H1 (cell line): Measurements from ENCODE around the gene CFD. TPM values are rescaled to one million over a fixed set of nuclear protein-coding genes. Genes with fewer than 3 reads are reported as not detected.

Experiments used
- CTCF ChIA-PET: fragments of 300-600 bp; sonication (Branson Sonifier 250); formaldehyde crosslinking; loops from one replicate; lab custom pipeline; 2021; ENCODE audit not compliant: partially characterized antibody; lab: Charles Lee
- POLR2A ChIA-PET: fragments of 300-600 bp; sonication (Branson Sonifier 250); formaldehyde crosslinking; loops from one replicate; lab custom pipeline; 2021; ENCODE audit warnings: inconsistent platforms; ENCODE audit not compliant: partially characterized antibody; lab: Charles Lee
- DNase-seq, 2 experiments: peaks; one replicate each; pipeline versions ENCODE4 v3.0.0 to v3.0.0-alpha.2; 2010 to 2022; ENCODE audit warnings: low spot score in 2 of 2, low read depth in 1 of 2, mixed read lengths in 1 of 2
- FAIRE-seq: peaks from 2 replicates; lab custom pipeline; 2011; peaks lifted over from hg19 to GRCh38; lab: Jason Lieb, UNC
- H2AFZ ChIP-seq: 2 replicates; pipeline ENCODE4 v1.8.1; 2012; ENCODE audit warnings: low read length, inconsistent platforms
- H2AK5ac ChIP-seq: 2 replicates; pipeline ENCODE4 v1.6.1; 2013; ENCODE audit warnings: low read depth, low read length
- H2BK120ac ChIP-seq: replicated peaks from 2 replicates; pipeline ENCODE3; 2013; ENCODE audit warnings: low read depth, low read length, inconsistent platforms
- H2BK12ac ChIP-seq: 2 replicates; pipeline ENCODE4 v1.6.1; 2013; ENCODE audit warnings: low read depth, low read length
- H2BK15ac ChIP-seq: 2 replicates; pipeline ENCODE4 v1.6.1; 2013; ENCODE audit warnings: low read length
- H2BK20ac ChIP-seq: 2 replicates; pipeline ENCODE4 v1.6.1; 2013; ENCODE audit warnings: low read length
- H2BK5ac ChIP-seq: 2 replicates; pipeline ENCODE4 v1.6.1; 2013; ENCODE audit warnings: low read depth, low read length
- H3K14ac ChIP-seq: 2 replicates; pipeline ENCODE4 v1.6.1; 2013; ENCODE audit warnings: inconsistent platforms; ENCODE audit not compliant: insufficient read length
- H3K18ac ChIP-seq: 2 replicates; pipeline ENCODE4 v1.6.1; 2013; ENCODE audit warnings: low read length; ENCODE audit errors: extremely low read depth
- H3K23ac ChIP-seq: 2 replicates; pipeline ENCODE4 v1.6.1; 2013; ENCODE audit warnings: inconsistent platforms; ENCODE audit not compliant: insufficient read length
- H3K23me2 ChIP-seq: 2 replicates; pipeline ENCODE4 v1.6.1; 2013; ENCODE audit warnings: low read depth, low read length
- H3K27ac ChIP-seq: 2 replicates; pipeline ENCODE4 v1.6.1; 2011; ENCODE audit warnings: low read depth, low read length, inconsistent platforms
- H3K27me3 ChIP-seq, 4 experiments: replicated peaks in 1 of 4; 1 replicate in 1 of 4; 2 replicates in 3 of 4; pipeline versions ENCODE4 v1.6.1 to v1.8.1; 2011 to 2013; ENCODE audit warnings: low read length in 3 of 4, mild to moderate bottlenecking in 3 of 4, inconsistent platforms in 2 of 4, mixed read lengths in 2 of 4, moderate library complexity in 1 of 4; ENCODE audit not compliant: control insufficient read depth in 3 of 4, insufficient read depth in 3 of 4; ENCODE audit errors: extremely low read depth in 1 of 4
- H3K36me3 ChIP-seq, 4 experiments: 2 replicates each; pipeline versions ENCODE4 v1.6.1 to v1.8.1; 2011 to 2013; ENCODE audit warnings: mild to moderate bottlenecking in 4 of 4, low read length in 3 of 4, moderate library complexity in 2 of 4, control low read depth in 1 of 4, inconsistent platforms in 1 of 4; ENCODE audit not compliant: insufficient read depth in 4 of 4, control insufficient read depth in 2 of 4
- H3K4ac ChIP-seq: replicated peaks from 2 replicates; pipeline ENCODE3; 2013; ENCODE audit warnings: low read length, low read depth, mixed read lengths, inconsistent platforms; ENCODE audit not compliant: insufficient read length
- H3K4me1 ChIP-seq, 4 experiments: replicated peaks in 1 of 4; 1 replicate in 1 of 4; 2 replicates in 3 of 4; pipeline versions ENCODE4 v1.6.1 to v1.8.1; 2011 to 2013; ENCODE audit warnings: low read length in 3 of 4, inconsistent platforms in 2 of 4, mixed read lengths in 1 of 4; ENCODE audit not compliant: insufficient read depth in 4 of 4, control insufficient read depth in 3 of 4
- H3K4me2 ChIP-seq, 2 experiments: 2 replicates each; pipeline versions ENCODE4 v1.6.1 to v1.8.1; 2011 to 2013; ENCODE audit warnings: low read depth in 2 of 2, low read length in 2 of 2, control low read depth in 1 of 2, inconsistent platforms in 1 of 2, mild to moderate bottlenecking in 1 of 2; ENCODE audit not compliant: insufficient read depth in 1 of 2
- H3K4me3 ChIP-seq, 4 experiments: fragments of 200-600, 300-600 bp in 1 of 4; sonication (generic), shearing (Covaris generic), sonication (Bioruptor Twin) in 1 of 4; 2 replicates each; pipeline versions ENCODE4 v1.5.1 to v1.8.1; 2011 to 2016; ENCODE audit warnings: low read length in 4 of 4, low read depth in 3 of 4, control low read depth in 2 of 4, inconsistent platforms in 2 of 4, mild to moderate bottlenecking in 2 of 4, mixed read lengths in 1 of 4, moderate library complexity in 1 of 4; ENCODE audit not compliant: insufficient read depth in 2 of 4; ENCODE audit errors: extremely low read depth in 1 of 4
- H3K56ac ChIP-seq: replicated peaks from 2 replicates; pipeline ENCODE3; 2013; ENCODE audit warnings: low read depth, mild to moderate bottlenecking, mixed read lengths, low read length, inconsistent platforms; ENCODE audit not compliant: insufficient read length
- H3K79me1 ChIP-seq: 2 replicates; pipeline ENCODE4 v1.6.1; 2013; ENCODE audit warnings: low read depth, low read length, control low read depth
- H3K79me2 ChIP-seq, 2 experiments: 2 replicates each; pipeline versions ENCODE4 v1.6.1 to v1.8.1; 2012 to 2013; ENCODE audit warnings: low read length in 2 of 2, mild to moderate bottlenecking in 2 of 2, inconsistent platforms in 1 of 2; ENCODE audit not compliant: insufficient read depth in 2 of 2, control insufficient read depth in 1 of 2
- H3K9ac ChIP-seq, 4 experiments: replicated peaks in 1 of 4; 1 replicate in 1 of 4; 2 replicates in 3 of 4; pipeline versions ENCODE4 v1.6.1 to v1.8.1; 2011 to 2013; ENCODE audit warnings: low read depth in 3 of 4, low read length in 3 of 4, control low read depth in 2 of 4, mild to moderate bottlenecking in 2 of 4, moderate library complexity in 2 of 4, inconsistent platforms in 1 of 4; ENCODE audit errors: extremely low read depth in 1 of 4
- H3K9me3 ChIP-seq, 2 experiments: 2 replicates each; pipeline versions ENCODE4 v1.6.1 to v1.8.1; 2012 to 2013; ENCODE audit warnings: mild to moderate bottlenecking in 2 of 2, moderate library complexity in 2 of 2, control low read depth in 1 of 2, inconsistent platforms in 1 of 2, low read depth in 1 of 2, low read length in 1 of 2, mixed read lengths in 1 of 2; ENCODE audit not compliant: insufficient read depth in 2 of 2
- H4K20me1 ChIP-seq, 2 experiments: replicated peaks in 1 of 2; 2 replicates each; pipeline versions ENCODE3 to v1.8.1; 2011 to 2013; ENCODE audit warnings: inconsistent platforms in 2 of 2, low read length in 2 of 2, mild to moderate bottlenecking in 1 of 2; ENCODE audit not compliant: insufficient read depth in 2 of 2, control insufficient read depth in 1 of 2
- H4K5ac ChIP-seq: 2 replicates; pipeline ENCODE4 v1.6.1; 2013; ENCODE audit warnings: low read length, low read depth, mixed read lengths, inconsistent platforms; ENCODE audit not compliant: insufficient read length
- H4K8ac ChIP-seq: 2 replicates; pipeline ENCODE4 v1.8.0; 2013; ENCODE audit warnings: mild to moderate bottlenecking, moderate library complexity, low read length, inconsistent platforms; ENCODE audit not compliant: insufficient read depth; ENCODE audit errors: extremely low read depth
- H4K91ac ChIP-seq: replicated peaks from 2 replicates; pipeline ENCODE3; 2013; ENCODE audit warnings: low read length, mixed read lengths, inconsistent platforms; ENCODE audit not compliant: insufficient read length
- EP300 ChIP-seq, 2 experiments: IDR thresholded peaks; 1 replicate in 1 of 2; 2 replicates in 1 of 2; pipeline ENCODE4 v1.6.1; 2011 to 2012; ENCODE audit warnings: low read depth in 2 of 2, low read length in 2 of 2, mild to moderate bottlenecking in 2 of 2, borderline replicate concordance in 1 of 2, inconsistent platforms in 1 of 2, moderate library complexity in 1 of 2
- MAX ChIP-seq: IDR thresholded peaks from 2 replicates; pipeline ENCODE4 v1.6.1; 2012; ENCODE audit warnings: inconsistent platforms
- TCF12 ChIP-seq: IDR thresholded peaks from 2 replicates; pipeline ENCODE4 v1.6.1; 2011; ENCODE audit warnings: low read depth, mild to moderate bottlenecking, low read length
- WGBS, 2 experiments: shearing (Covaris generic) in 1 of 2; methylation state at CpG; one replicate each; pipeline versions ENCODE4 v1.1.6 to v1.1.7; 2013 to 2015; ENCODE audit warnings: low lambda C conversion rate in 2 of 2, mixed read lengths in 2 of 2, inconsistent platforms in 1 of 2, low coverage in 1 of 2, missing lambda C conversion rate in 1 of 2; ENCODE audit not compliant: insufficient replicate concordance in 2 of 2, insufficient coverage in 1 of 2, insufficient read length in 1 of 2; ENCODE audit errors: extremely low coverage in 1 of 2, missing lambda C conversion rate in 1 of 2; 5-methylcytosine and 5-hydroxymethylcytosine counted together
- polyA plus RNA-seq, 7 experiments: library from polyadenylated mRNA; depleted of rRNA in 3 of 7; stranded (reverse) in 5 of 7; unstranded in 2 of 7; fragments of >200 nt in 5 of 7; fragments of 200-250 nt in 2 of 7; gene quantifications; 1 replicate in 5 of 7; 2 replicates in 1 of 7; 4 replicates in 1 of 7; pipeline versions ENCODE4 v1.2.1 to v1.2.3, GENCODE V29; 2011 to 2013; ENCODE audit warnings: missing spikeins in 2 of 7, mixed read lengths in 2 of 7
- total RNA-seq: library from RNA; stranded (reverse); fragmentation: NEBNext Ultra II Directional; extraction: Animal tissue kit (Norgen Biotek cat#: 25700); gene quantifications from 2 replicates; pipeline ENCODE4 v1.2.1, GENCODE V29; 2021

The CFD gene
- total and polyA plus RNA-seq, 2 of the 8 experiments (the other 6 are each of a cell fraction or from before 2014, with no cell fraction given), result 1.7 to 2.8 TPM

- H2AFZ ChIP-seq, result no peak overlapping the region
- no peak overlapping the region for H3K18ac ChIP-seq
- H2BK20ac ChIP-seq, result no peak overlapping the region
- H4K8ac ChIP-seq, result no peak overlapping the region
- peaks cover 0 to 13% (median 2%) of the 10 kb centered on the region in 4 experiments; a peak in 2 of 8 replicates for H3K36me3 ChIP-seq
- ChIA-PET POLR2A (interaction anchor here (1.2 to 1.4 kb wide), 3 partner anchors 28 to 125 kb away, joined by 3 to 4 read pairs (median 3); no protein-coding TSS in a partner anchor), CTCF (interaction anchor here (1.3 to 2.2 kb wide), 4 partner anchors 9 to 132 kb away, joined by 3 to 8 read pairs (median 6); partner anchors contain the start of genes MED16 and RNU6-9)
- H3K9ac ChIP-seq, result no peak overlapping the region
- H3K4me1 ChIP-seq, result peaks cover 0 to 8% (median 4%) of the 10 kb centered on the region in 4 experiments; a peak in 4 of 7 replicates
- H4K91ac ChIP-seq, result no peak overlapping the region
- TF ChIP-seq EP300 (IDR thresholded peaks at IDR 0.05; ENCODE audit: borderline replicate concordance in 1 of 2, low read depth in 2 of 2, low read length in 2 of 2) (no peak), TCF12 (no peak), MAX (no peak)
- no peak overlapping the region for H3K4me2 ChIP-seq
- no peak overlapping the region for H3K56ac ChIP-seq
- no peak overlapping the region for H2AK5ac ChIP-seq
- no peak overlapping the region for H2BK5ac ChIP-seq
- peaks cover 13 to 30% of the 10 kb centered on the region in 2 experiments for H4K20me1 ChIP-seq
- H2BK12ac ChIP-seq, result no peak overlapping the region
- H3K23me2 ChIP-seq, result peaks cover 3% of the 10 kb centered on the region; the same call in 1 of the 2 replicates
- H3K4me3 ChIP-seq, result no peak overlapping the region
- H3K79me2 ChIP-seq, result peaks cover 0 to 17% of the 10 kb centered on the region in 2 experiments; a peak in 2 of 4 replicates
- H2BK120ac ChIP-seq, result no peak overlapping the region
- H3K27me3 ChIP-seq, result no peaks in the 10 kb centered on the region
- no peak overlapping the region for H4K5ac ChIP-seq
- no peak overlapping the region for H3K27ac ChIP-seq
- no peak for FAIRE-seq
- H3K23ac ChIP-seq, result no peak overlapping the region
- no peak overlapping the region for H3K4ac ChIP-seq
- H3K14ac ChIP-seq, result no peak overlapping the region
- H2BK15ac ChIP-seq, result no peak overlapping the region
- peaks cover 1% of the 10 kb centered on the region for H3K79me1 ChIP-seq
- WGBS, 2 experiments, result 83% methylated on average over 6 of the region's 7 CpGs; no CpG with 5 or more reads in 1 of the 2 experiments
- H3K9me3 ChIP-seq, result no peaks in the 10 kb centered on the region
- no peak for DNase-seq
Measured at GRCh38 chr19:902093-902370, 42.6 kb downstream of the CFD start.
